GM12864 (cell line): ENCODE measurements around the gene RNF207.

Experiments
- DNase-seq: peaks from one replicate; pipeline ENCODE4 v3.0.0-alpha.2; 2011; ENCODE audit warnings: low read depth
- H3K4me3 ChIP-seq: 2 replicates; pipeline ENCODE4 v1.5.1; 2011; ENCODE audit warnings: mild to moderate bottlenecking, low read depth, low read length, control low read depth
- CTCF ChIP-seq: IDR thresholded peaks from 2 replicates; pipeline ENCODE4 v1.5.1; 2011; ENCODE audit warnings: low read depth, mild to moderate bottlenecking, moderate library complexity, low read length, control low read depth, inconsistent platforms; ENCODE audit errors: missing control alignments

RNF207 gene

GRCh38 chr1:6265151-6265550, 59.2 kb downstream of the RNF207 start:
- no peak for DNase-seq
- no peak for TF ChIP-seq CTCF
- no peak overlapping the region for H3K4me3 ChIP-seq

GRCh38 chr1:6266641-6267040, 60.7 kb downstream of the RNF207 start:
- no peak overlapping the region for H3K4me3 ChIP-seq
- no peak for DNase-seq
- no peak for TF ChIP-seq CTCF

- TF ChIP-seq CTCF, result no peak
- no peak for DNase-seq
- H3K4me3 ChIP-seq, result no peak overlapping the region
Measured at GRCh38 chr1:6267686-6268322, 61.9 kb downstream of the RNF207 start.

- no peak for TF ChIP-seq CTCF
- DNase-seq, result no peak
- H3K4me3 ChIP-seq, result no peak overlapping the region
Measured at GRCh38 chr1:6268415-6268814, 62.5 kb downstream of the RNF207 start.

GRCh38 chr1:6269296-6269695, 63.4 kb downstream of the RNF207 start:
- TF ChIP-seq CTCF, result no peak
- no peak overlapping the region for H3K4me3 ChIP-seq
- no peak for DNase-seq

- TF ChIP-seq CTCF, result no peak
- DNase-seq, result no peak
- H3K4me3 ChIP-seq, result no peak overlapping the region
Measured at GRCh38 chr1:6269720-6270400, 63.9 kb downstream of the RNF207 start.

- TF ChIP-seq CTCF, result no peak
- no peak overlapping the region for H3K4me3 ChIP-seq
- DNase-seq, result no peak
Measured at GRCh38 chr1:6270401-6270800, 64.5 kb downstream of the RNF207 start.
